ENCODE data around the gene PBX1.

Gene PBX1

GRCh38 chr1:164731161-164731876, 172.3 kb downstream of the PBX1 start:
- DNase-seq, result no peak

DNA sequence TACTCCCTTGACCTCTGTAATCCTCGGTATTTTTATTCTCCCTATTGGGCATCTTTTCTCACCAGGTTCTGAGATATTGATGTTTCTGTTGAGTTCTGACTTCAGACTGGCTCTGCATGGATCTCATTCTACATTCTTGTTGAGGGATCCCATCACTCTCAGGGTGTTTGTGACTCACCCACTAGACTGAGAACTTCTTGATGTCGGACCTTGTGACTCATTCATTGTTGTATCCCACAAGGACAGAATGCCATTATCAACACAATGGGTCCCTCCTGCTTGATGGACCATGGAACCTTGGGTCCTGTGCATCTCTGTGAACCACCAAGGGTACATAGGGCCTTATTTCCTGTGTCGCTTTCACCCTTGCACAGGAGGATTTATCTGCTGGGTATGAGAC, 174.1 kb downstream of the PBX1 start:
- DNase-seq, result no peak

- no peak for DNase-seq
These were observed 174.8 kb downstream of the PBX1 start for GRCh38 chr1:164733734-164734133.

GRCh38 chr1:164735315-164736052, 176.5 kb downstream of the PBX1 start:
- DNase-seq, result no peak

GRCh38 chr1:164736137-164736536, 177.2 kb downstream of the PBX1 start:
- DNase-seq, result no peak

DNA sequence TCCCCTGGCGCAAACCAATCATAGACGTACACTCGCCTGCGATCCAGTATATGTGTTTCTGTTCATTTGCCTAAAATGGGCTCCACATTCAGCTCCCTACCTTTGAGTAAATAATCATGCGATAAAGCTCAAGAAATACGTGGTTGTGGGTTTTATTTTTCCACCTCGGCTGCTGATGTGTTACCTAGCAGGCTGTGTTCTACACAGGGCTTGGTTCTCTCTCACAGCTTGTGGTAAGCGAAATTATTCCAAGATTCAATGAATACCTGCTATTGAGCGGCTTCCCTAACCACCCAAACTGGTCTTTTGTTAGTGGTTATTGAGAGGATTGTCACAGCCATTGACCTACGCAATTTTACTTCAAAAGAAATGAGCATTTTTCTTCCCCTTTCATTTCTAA, 180.2 kb downstream of the PBX1 start:
- DNase-seq, result no peak

GRCh38 chr1:164740000-164740526, 181.1 kb downstream of the PBX1 start:
- no peak for DNase-seq

DNA sequence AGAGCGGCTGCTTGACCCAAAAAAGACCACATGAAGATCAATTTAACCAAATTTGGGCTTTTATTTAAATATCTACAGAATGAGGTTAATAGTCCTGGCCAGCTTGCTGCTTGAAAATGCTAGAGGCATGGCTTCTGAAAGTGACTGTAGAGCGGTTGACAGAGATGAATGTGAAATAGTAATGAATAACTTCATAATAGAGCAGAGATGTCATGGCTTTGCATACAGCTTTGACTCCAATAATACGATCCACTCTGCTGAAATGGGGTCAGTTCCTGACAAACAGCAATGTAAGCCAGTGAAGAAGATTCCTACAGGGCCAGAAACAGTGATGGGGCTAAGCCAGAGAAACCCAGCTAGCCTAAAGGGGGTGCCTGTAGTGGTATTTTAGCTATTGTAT, 183.8 kb downstream of the PBX1 start:
- DNase-seq, result no peak

DNA sequence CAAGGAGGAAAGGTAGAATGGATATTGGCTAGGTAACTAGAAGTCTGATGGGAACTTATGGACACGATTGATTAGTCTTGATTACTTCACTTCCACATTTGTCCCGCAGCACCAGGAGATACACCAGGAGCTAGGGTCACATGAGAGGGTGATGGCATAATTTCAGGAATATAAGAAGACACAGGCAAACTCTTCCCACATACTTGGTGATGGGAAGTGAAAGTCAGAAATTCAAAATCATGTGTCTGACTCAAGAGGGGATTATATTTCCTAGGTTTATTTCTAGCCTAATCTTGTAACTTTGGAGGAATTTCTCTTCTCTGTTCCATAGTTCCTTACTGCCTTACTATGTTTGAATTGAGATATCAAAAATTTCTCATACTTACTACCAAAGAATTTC, 185.0 kb downstream of the PBX1 start:
- DNase-seq, result no peak

DNA sequence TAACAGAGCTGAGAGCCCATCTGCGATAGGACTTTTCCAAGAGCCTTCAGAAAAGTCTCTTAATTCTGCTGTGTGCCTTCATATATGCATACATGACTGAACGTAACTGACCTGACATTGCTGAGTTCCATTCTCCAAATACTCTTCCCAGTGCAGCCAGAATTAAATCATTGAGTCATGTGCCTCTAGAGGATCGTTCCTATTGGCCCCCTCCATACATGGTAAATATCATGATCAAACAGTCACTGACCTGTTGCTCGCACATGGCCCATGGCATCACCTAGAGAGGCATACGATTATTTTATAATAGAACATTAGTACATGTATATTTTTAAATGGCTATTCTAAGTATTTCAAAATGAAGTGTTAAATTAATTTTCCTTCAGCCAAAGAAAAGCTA, 186.8 kb downstream of the PBX1 start:
- no peak for DNase-seq

DNA sequence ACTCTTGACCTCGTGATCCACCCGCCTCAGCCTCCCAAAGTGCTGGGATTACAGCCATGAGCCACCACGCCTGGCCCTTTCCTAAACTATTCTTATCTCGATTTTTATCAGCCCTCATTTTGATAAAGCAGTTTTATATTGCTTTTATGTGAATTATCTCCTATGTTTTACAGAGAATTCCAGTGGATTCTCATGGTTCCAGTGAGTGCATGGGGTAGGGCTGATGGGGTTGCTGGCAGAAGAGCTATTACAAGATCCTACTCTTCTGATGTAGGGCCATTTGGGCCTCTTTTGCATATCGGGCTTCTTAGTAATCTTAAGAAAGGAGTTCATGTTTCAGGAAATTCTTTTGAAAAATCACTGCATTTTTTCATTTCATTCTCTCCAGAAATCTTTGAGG, 187.6 kb downstream of the PBX1 start:
- DNase-seq, result no peak

DNA sequence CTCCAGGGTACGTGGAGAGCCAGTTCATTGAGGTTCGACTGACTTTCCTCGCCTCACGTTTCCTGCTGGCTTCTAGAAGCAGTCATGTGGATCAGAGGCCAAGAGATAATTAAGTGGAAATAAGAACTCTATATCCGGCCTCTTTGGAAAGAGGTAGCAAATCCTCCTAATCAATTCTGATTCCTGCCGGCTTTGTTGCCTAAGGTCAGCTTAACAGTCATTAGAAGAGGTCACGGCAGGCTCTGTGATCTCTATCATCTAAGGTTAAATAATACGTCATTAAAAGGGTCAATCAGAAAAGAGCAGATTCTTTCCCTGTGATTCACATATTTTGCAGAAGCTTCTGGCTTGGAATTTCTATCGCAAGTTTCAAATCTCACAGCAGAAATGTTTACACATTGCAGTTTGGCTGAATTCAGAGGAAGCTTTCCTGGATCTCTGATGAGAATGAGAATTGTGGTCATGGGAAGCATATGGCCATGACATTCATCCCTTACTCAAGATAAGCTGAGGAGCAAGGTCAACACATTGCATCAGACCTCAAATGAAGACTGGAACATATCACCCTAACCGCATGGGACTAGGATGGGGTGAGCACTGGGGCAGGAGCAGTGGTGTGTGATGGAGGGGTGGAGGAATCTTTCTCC, 189.4 kb downstream of the PBX1 start:
- DNase-seq, result no peak

- DNase-seq, result no peak
These were observed 194.6 kb downstream of the PBX1 start for GRCh38 chr1:164753521-164754077.

- DNase-seq, result no peak
These were observed 195.2 kb downstream of the PBX1 start for GRCh38 chr1:164754088-164754600.

DNA sequence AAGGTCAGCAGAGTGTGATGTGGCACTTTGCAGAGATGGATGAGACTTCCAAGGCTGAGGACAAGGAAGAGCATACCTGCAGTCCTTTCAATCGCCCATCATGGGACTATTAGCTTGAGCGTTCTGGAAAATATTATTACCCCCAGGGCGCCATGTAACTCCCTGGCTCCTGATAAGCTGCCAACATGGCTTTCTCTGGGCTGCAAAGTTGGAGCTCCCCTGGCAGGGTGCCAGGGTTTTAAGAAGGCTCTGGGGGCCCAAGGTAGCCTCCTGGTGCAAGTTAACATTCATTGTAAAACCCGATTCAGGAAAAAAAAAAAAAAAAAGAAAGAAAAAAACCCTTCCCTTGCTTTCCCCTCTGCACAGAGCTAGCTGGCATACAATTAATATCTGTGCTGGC, 196.7 kb downstream of the PBX1 start:
- no peak for DNase-seq

- DNase-seq, result no peak
These were observed 197.8 kb downstream of the PBX1 start for GRCh38 chr1:164756741-164757140.

DNA sequence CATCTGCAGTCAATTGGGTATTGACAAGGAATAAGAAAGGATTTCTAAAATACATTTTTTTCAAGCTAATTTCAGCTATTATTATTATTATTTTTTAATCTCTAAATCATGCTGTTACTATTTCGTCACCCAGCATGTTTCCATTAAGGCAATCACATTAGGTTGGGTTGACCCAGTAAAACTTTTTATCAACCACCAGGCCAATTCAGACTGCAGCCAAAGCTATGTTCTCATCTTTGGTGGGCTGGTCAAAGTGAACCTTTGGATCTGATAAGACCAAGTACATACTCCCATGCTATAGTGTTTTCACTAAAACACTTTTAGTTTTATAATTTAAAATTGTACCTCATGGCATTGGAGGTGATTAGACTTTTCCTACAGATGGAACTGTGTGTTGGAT, 198.6 kb downstream of the PBX1 start:
- no peak for DNase-seq

- DNase-seq, result no peak
These were observed 200.3 kb downstream of the PBX1 start for GRCh38 chr1:164759144-164759920.

DNA sequence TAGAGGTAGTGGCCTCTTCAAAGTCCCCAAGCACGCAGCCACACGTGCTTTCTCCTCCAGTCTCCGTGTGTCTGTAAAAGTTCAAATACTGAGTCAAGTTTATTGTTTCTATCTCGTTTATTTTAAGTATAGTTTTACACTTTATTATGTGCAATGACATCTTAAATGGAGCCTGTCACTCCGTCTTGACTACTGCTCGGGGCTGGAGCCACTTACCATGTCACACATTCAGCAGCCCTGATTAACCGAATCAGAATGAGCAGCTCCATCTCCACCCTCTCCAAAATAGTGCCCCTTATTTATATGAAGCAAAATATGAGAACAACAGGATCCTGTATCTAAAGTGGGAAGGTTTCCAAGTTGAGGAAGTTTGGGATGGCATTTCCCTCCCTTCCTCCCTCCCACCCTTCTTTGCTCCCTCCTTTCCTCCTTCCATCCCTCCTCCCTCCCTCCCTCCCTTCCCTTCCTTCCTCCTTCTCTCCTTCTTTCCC, 201.0 kb downstream of the PBX1 start:
- no peak for DNase-seq

DNA sequence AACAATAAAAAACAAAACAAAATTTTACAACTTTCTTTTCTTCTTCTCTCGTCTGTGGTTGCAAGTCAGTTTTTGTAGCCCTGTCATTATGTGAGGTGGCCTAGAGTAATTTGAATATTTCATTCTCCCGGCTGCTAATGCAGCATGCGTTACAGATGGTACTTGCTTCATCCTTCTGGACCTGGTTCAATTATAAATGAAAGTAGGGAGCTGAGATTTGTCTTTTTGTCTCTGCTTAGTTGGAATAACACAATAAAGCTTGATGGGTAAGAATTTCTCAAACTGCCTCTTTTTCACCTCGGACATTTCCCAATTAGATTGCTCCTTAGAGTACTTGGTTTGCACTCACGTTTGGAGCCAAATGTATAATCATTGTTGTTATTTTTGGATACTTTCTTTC, 201.6 kb downstream of the PBX1 start:
- no peak for DNase-seq

DNA sequence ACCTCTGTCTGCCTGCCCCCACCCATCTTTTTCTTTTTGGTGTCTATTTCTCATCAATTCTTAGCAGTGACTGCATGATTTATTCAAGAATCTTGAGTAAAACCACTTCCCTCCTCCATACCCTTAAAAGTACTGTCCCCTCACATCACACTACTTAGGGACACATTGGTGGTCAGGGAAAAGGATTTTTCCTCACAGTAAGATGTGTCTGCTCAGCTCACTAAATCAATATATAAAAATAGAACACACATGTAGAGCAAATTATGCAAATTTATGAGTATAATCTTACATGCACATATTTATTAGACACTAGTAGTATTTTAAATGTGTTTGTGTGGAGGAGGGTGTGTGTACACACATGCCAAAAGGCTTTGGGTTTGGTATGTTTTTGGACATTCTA, 202.0 kb downstream of the PBX1 start:
- no peak for DNase-seq

DNA sequence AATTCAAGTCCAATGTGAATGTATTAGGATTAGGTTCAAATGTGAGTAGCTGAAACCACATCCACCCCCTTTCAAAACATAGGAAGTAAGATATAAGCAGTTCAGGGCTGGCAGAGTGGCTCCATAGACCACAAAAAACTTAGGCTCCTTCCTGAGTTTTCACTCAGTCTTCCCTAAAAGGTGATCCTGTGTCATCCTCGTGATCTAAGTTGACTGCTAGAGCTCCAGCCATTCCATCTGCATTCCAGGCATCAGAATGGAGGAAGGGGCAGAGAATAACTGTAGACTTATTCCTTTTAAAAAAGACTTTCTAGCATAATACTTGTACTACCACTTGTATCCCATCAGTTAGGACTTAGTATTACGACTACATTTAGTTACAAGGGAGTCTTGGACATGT, 204.1 kb downstream of the PBX1 start:
- no peak for DNase-seq

Data from T-helper 2 cell (primary cell).